GM23338 (cell line): ENCODE measurements around the gene CCDC97. TPM values are rescaled to one million over a fixed set of nuclear protein-coding genes. Genes with fewer than 3 reads are reported as not detected.

Experiments used
- ATAC-seq: fragments of 200-7000 bp; cut with Tn5 transposase; 3 replicates; pipeline ENCODE4 v1.9.1; 2020
- DNase-seq: peaks from one replicate; pipeline ENCODE4 v3.0.0-alpha.2; 2015; ENCODE audit warnings: low spot score
- H2AFZ ChIP-seq: fragments of 200-600 bp; sonication (generic); 2 replicates; pipeline ENCODE4 v1.8.0; 2016; ENCODE audit warnings: antibody characterized with exemption, mild to moderate bottlenecking, moderate library complexity
- H3F3A ChIP-seq: fragments of 200-600 bp; sonication (generic); replicated peaks from 2 replicates; pipeline ENCODE4 v1.8.0; 2017; ENCODE audit warnings: antibody characterized with exemption, mixed run types, low read depth
- H3K27ac ChIP-seq: fragments of 200-600 bp; sonication (generic); 2 replicates; pipeline ENCODE4 v1.6.1; 2016; ENCODE audit warnings: low read depth
- H3K27me3 ChIP-seq: fragments of 200-600 bp; sonication (generic); 2 replicates; pipeline ENCODE4 v1.8.0; 2016; ENCODE audit warnings: mild to moderate bottlenecking, mixed run types, moderate library complexity; ENCODE audit not compliant: insufficient read depth
- H3K36me3 ChIP-seq: fragments of 200-600 bp; sonication (generic); 2 replicates; pipeline ENCODE4 v1.8.0; 2016; ENCODE audit warnings: mild to moderate bottlenecking; ENCODE audit not compliant: insufficient read depth
- H3K4me1 ChIP-seq: fragments of 200-600 bp; sonication (generic); 2 replicates; pipeline ENCODE4 v1.8.0; 2016; ENCODE audit warnings: mild to moderate bottlenecking, moderate library complexity; ENCODE audit not compliant: insufficient read depth
- H3K4me2 ChIP-seq: fragments of 200-600 bp; sonication (generic); 2 replicates; pipeline ENCODE4 v1.7.1; 2017; ENCODE audit warnings: mixed run types
- H3K4me3 ChIP-seq: fragments of 200-600 bp; sonication (generic); 2 replicates; pipeline ENCODE4 v1.6.1; 2016; ENCODE audit warnings: mixed run types
- H3K79me2 ChIP-seq: fragments of 200-600 bp; sonication (generic); replicated peaks from 2 replicates; pipeline ENCODE4 v1.8.0; 2017; ENCODE audit warnings: mild to moderate bottlenecking; ENCODE audit not compliant: insufficient read depth
- H3K9me2 ChIP-seq: fragments of 200-600 bp; sonication (generic); 2 replicates; pipeline ENCODE4 v1.8.0; 2017; ENCODE audit not compliant: insufficient read depth
- H4K20me1 ChIP-seq: fragments of 200-600 bp; sonication (generic); replicated peaks from 2 replicates; pipeline ENCODE4 v1.8.0; 2017; ENCODE audit warnings: mild to moderate bottlenecking; ENCODE audit not compliant: insufficient read depth
- H3K27ac Mint-ChIP-seq: 2 replicates; pipeline ENCODE4 v1.8.0; 2020; ENCODE audit warnings: inconsistent platforms, mild to moderate bottlenecking, moderate library complexity, mixed read lengths
- H3K27me3 Mint-ChIP-seq: 3 replicates; pipeline ENCODE4 v1.8.0; 2022; ENCODE audit warnings: low read depth, mild to moderate bottlenecking, moderate library complexity, mixed read lengths, inconsistent platforms; ENCODE audit not compliant: insufficient read depth, poor library complexity
- H3K36me3 Mint-ChIP-seq: 3 replicates; pipeline ENCODE4 v1.8.0; 2021; ENCODE audit warnings: low read depth, mild to moderate bottlenecking, inconsistent platforms, moderate library complexity, mixed read lengths
- H3K4me1 Mint-ChIP-seq: 3 replicates; pipeline ENCODE4 v1.8.0; 2020; ENCODE audit warnings: mild to moderate bottlenecking, inconsistent platforms, mixed read lengths
- H3K4me3 Mint-ChIP-seq: 3 replicates; pipeline ENCODE4 v1.8.0; 2021; ENCODE audit warnings: moderate library complexity, mild to moderate bottlenecking, inconsistent platforms, mixed read lengths
- H3K9me3 Mint-ChIP-seq: 3 replicates; pipeline ENCODE4 v1.8.0; 2020; ENCODE audit warnings: moderate library complexity, mild to moderate bottlenecking, inconsistent platforms, mixed read lengths
- CREB1 ChIP-seq: fragments of 250-450 bp; sonication (Bioruptor Pico); IDR thresholded peaks from 2 replicates; pipeline ENCODE4 v1.5.0; 2020; ENCODE audit warnings: low read depth, mild to moderate bottlenecking, moderate library complexity
- CTCF ChIP-seq, 2 experiments: fragments of 200-600 bp in 1 of 2; sonication (generic) in 1 of 2; conservative IDR thresholded peaks; 2 replicates each; pipeline versions ENCODE4 v1.5.1 to v1.6.1; 2016 to 2017; ENCODE audit warnings: antibody characterized with exemption in 2 of 2, low read depth in 2 of 2, mild to moderate bottlenecking in 2 of 2, moderate library complexity in 1 of 2
- ETS1 ChIP-seq: IDR thresholded peaks from 2 replicates; pipeline ENCODE4 v1.6.1; 2016; ENCODE audit warnings: antibody characterized with exemption
- EZH2 ChIP-seq: fragments of 200-600 bp; sonication (generic); IDR thresholded peaks from one replicate; pipeline ENCODE4 v1.8.0; 2017; ENCODE audit warnings: antibody characterized with exemption, mild to moderate bottlenecking, low read depth; ENCODE audit not compliant: unreplicated experiment
- EZH2phosphoT487 ChIP-seq: fragments of 200-600 bp; sonication (generic); IDR thresholded peaks from one replicate; pipeline ENCODE4 v1.8.1; 2018; ENCODE audit warnings: antibody characterized with exemption; ENCODE audit not compliant: unreplicated experiment
- JUNB ChIP-seq: IDR thresholded peaks from one replicate; pipeline ENCODE4 v1.6.1; 2016; ENCODE audit warnings: antibody characterized with exemption; ENCODE audit not compliant: unreplicated experiment
- NANOG ChIP-seq: IDR thresholded peaks from 2 replicates; pipeline ENCODE4 v1.6.1; 2016; ENCODE audit warnings: antibody characterized with exemption, borderline replicate concordance
- POLR2AphosphoS5 ChIP-seq: IDR thresholded peaks from 2 replicates; pipeline ENCODE4 v1.6.1; 2016; ENCODE audit warnings: antibody characterized with exemption, low read depth
- REST ChIP-seq: IDR thresholded peaks from one replicate; pipeline ENCODE4 v1.6.1; 2018; ENCODE audit warnings: antibody characterized with exemption; ENCODE audit not compliant: unreplicated experiment
- STAT1 ChIP-seq: IDR thresholded peaks from one replicate; pipeline ENCODE4 v1.6.1; 2016; ENCODE audit warnings: antibody characterized with exemption; ENCODE audit not compliant: unreplicated experiment
- ZNF114 ChIP-seq: fragments of 250-450 bp; sonication (Bioruptor Pico); IDR thresholded peaks from 2 replicates; pipeline ENCODE4 v1.5.0; 2020; ENCODE audit warnings: mild to moderate bottlenecking, moderate library complexity
- ZNF462 ChIP-seq: fragments of 250-450 bp; sonication (Bioruptor Pico); IDR thresholded peaks from 2 replicates; pipeline ENCODE4 v1.5.0; 2020; ENCODE audit warnings: mild to moderate bottlenecking, moderate library complexity
- polyA plus RNA-seq: library from polyadenylated mRNA; unstranded; fragments of >200 nt; fragmentation: Nextera tagmentation; extraction: Ambion mirVana; gene quantifications from 2 replicates; pipeline ENCODE4 v1.2.1, GENCODE V29; 2016
- total RNA-seq: library from RNA; depleted of rRNA; stranded (reverse); fragments of >200 nt; shearing (Covaris generic); gene quantifications from 2 replicates; pipeline ENCODE4 v1.2.3, GENCODE V29; 2014

CCDC97 gene
- total and polyA plus RNA-seq, 2 experiments from 2014 or later, result 8.0 to 11.0 TPM

GRCh38 chr19:41316306-41316920, 6.4 kb downstream of the CCDC97 start:
- Histone ChIP-seq H3K36me3 (no peaks in the 10 kb centered on the region), H3F3A (0 out of 2 replicates have a peak, but pooled peaks cover 8% of the 10 kb centered on the region), H3K79me2 (peaks cover 14% of the 10 kb centered on the region), H3K27ac (no peak overlapping the region), H3K4me2 (no peak overlapping the region), H2AFZ (no peak overlapping the region), H3K27me3 (no peaks in the 10 kb centered on the region), H4K20me1 (no peaks in the 10 kb centered on the region; the same call in 1 of the 2 replicates), H3K4me3 (no peak overlapping the region), H3K4me1 (peaks cover 4% of the 10 kb centered on the region; the same call in 1 of the 2 replicates), H3K9me2 (no peaks in the 10 kb centered on the region)
- no peaks in the 10 kb centered on the region for H3K9me3 Mint-ChIP-seq
- peaks cover 2% of the 10 kb centered on the region for H3K27me3 Mint-ChIP-seq
- H3K4me1 Mint-ChIP-seq, result peaks cover 5% of the 10 kb centered on the region
- H3K4me3 Mint-ChIP-seq, result no peak overlapping the region
- TF ChIP-seq POLR2AphosphoS5, result no peak
- TF ChIP-seq STAT1, result no peak
- TF ChIP-seq REST, result no peak
- no peak for TF ChIP-seq JUNB
- no peak for TF ChIP-seq CTCF (conservative IDR thresholded peaks at IDR 0.05; ENCODE audit: low read depth in 2 of 2)
- no peak for TF ChIP-seq EZH2
- no peak for TF ChIP-seq EZH2phosphoT487
- no peak for TF ChIP-seq ZNF114
- TF ChIP-seq NANOG, result no peak
- no peak for TF ChIP-seq ETS1
- TF ChIP-seq CREB1 (CRISPR knock-in tag), result no peak
- TF ChIP-seq ZNF462 (CRISPR knock-in tag), result no peak
- peaks cover 55% of the 10 kb centered on the region for H3K36me3 Mint-ChIP-seq
- H3K27ac Mint-ChIP-seq, result no peak overlapping the region
- DNase-seq (no peak), ATAC-seq (no peak)
